DOHH2 (cell line): ENCODE data around the gene LANCL2.

Source experiments
- EZH2phosphoT487 ChIP-seq: fragments of 200-600 bp; sonication (generic); IDR thresholded peaks from 2 replicates; pipeline ENCODE4 v1.6.1; 2017; ENCODE audit warnings: borderline replicate concordance, mild to moderate bottlenecking, antibody characterized with exemption, low read length, moderate library complexity, mixed read lengths
- TF ChIP-seq, protein P1 (sequence below): fragments of 200-600 bp; sonication (generic); IDR thresholded peaks from one replicate; pipeline ENCODE4 v1.5.1; 2014; ENCODE audit warnings: antibody characterized with exemption, mild to moderate bottlenecking, low read depth, low read length; ENCODE audit not compliant: poor library complexity, severe bottlenecking

DNA sequence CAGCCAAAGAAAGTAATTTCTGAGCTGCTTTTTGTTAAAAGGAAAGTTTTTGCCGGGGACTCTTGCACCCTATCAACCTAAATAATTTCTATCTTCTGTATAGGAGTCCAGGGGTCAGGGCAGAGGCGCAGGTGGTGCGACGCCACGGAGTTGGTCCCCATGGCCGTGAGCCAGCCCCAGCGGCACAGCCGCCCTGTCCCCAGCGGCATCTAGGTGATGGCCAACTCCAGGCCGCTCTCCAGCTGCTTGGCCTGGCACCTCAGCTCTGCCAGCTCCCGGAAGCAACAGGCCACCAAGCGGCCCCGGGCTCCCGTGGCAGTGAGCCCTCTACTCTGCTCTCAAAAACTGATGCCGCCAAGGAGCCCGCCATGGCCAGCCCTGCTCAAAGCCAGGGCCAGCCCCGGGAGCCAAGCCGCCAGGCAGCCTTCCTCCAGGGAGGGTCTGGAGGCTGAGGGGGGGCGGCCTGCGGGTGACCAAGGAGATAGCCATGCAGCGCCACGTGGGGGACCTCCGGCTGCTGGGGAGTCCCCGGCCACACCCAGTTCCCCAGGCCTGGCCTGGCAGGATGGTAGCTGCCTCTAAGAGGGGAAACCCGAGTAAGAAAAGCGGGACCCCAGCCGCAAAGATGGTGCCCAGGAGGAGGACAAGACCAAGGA, 22.8 kb upstream of the LANCL2 start:
- TF ChIP-seq, protein P1, sequence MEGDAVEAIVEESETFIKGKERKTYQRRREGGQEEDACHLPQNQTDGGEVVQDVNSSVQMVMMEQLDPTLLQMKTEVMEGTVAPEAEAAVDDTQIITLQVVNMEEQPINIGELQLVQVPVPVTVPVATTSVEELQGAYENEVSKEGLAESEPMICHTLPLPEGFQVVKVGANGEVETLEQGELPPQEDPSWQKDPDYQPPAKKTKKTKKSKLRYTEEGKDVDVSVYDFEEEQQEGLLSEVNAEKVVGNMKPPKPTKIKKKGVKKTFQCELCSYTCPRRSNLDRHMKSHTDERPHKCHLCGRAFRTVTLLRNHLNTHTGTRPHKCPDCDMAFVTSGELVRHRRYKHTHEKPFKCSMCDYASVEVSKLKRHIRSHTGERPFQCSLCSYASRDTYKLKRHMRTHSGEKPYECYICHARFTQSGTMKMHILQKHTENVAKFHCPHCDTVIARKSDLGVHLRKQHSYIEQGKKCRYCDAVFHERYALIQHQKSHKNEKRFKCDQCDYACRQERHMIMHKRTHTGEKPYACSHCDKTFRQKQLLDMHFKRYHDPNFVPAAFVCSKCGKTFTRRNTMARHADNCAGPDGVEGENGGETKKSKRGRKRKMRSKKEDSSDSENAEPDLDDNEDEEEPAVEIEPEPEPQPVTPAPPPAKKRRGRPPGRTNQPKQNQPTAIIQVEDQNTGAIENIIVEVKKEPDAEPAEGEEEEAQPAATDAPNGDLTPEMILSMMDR = no peak
- no peak for TF ChIP-seq EZH2phosphoT487
